CD4-positive, alpha-beta T cell treated with Interleukin-1 beta for 1 hour (primary cell): ENCODE measurements around the gene NTM.

Experiments
- DNase-seq, 2 donors: peaks; one replicate each; pipeline ENCODE4 v3.0.0-alpha.2; 2020 to 2022

Gene NTM

DNA sequence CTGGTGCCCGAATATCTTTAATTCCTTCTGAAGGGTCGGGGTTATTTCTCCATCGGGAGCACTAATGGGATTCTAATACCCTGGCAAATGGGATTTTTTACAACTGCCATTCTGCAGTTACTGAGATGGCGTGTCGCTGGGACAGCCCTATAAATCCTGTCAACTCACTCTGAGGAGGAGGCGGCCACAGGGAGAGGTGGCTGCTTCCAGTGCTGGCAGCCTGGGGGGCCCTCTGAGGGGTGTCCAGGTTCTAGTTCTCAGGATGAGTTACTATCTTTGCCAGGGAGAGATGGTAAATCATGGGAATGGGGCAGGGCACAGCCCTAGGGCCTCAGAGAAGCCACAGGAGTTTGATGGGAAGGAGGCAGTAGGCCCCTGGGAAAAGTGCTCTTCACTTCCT is 135.9 kb downstream of the NTM start:
- DNase-seq, result no peak

DNA sequence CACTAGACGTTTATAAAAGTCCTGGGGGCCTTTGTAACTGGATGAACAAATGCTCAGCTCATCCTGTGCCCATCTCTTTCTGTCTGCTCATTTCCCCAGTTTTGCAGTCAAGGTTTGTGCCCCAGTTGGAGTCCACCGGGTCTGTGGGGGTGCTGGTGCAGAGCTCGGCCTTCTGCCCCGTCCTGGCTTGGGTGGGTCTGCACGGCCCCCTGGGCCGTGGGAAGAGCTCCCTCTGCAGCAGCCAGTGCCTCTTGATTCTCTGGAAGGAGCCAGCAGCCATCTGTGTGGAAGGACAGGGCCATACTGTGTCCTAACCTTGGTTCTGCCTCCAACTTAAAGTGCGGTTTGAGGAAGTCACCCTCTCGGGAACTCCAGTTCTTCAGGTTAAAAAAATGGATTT is 140.2 kb downstream of the NTM start:
- no peak for DNase-seq

DNA sequence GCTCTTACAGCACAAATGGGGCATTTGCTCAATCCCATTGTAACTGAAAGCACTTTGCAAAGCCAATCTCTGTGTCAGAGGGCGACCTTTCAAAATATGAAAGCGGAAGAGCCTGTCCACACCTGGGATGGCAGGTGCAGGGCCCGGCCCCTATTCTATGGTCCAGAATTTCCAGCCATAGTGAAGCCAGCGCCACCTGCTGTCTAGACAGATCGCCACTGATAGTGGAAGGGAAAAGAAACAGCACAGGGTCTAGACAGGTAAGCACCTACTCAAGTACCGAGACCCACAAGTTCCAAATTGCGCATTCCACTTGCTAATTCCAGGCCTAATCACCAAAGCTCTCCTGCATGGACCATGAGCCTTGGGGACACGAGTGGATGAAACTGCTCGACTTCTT is 141.4 kb downstream of the NTM start:
- no peak for DNase-seq

DNA sequence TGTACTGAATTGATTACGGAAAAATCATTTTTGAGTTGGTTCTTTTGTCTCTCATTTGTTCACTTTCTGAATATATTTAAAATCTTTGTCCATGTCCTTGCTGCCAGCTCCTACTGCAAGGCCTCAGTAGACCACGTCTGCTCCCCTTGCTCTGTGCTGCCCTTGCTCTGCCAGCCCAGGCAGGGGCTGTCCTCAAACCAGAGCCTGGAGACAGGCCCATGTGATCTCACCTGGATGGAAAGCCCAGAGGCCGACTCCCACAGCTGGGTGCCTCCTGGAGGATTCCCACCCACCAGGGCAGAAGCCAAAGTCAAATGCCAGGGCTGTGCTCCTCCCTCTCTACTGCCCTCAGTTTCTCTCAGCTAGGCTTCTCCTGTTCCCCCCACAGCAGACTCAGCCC is 141.8 kb downstream of the NTM start:
- no peak for DNase-seq

DNA sequence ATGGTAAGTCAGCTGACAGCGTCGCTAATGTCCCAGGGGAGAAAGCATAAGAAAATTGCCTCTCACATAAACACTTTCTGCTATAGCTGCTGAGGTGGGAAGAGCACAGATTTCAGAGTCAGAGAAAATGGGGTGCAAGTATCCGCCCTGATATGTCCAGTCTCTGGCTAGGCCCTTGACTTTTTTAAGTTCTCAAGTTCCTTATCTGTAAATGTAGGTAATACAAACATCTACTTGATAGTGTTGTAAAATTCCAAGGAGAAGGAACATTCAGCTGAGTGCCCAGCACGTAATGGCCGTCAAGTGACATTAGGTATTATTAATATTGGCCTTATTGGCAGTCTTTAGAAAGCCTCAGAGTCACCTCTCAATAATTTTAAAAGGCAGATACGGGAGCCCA is 143.6 kb downstream of the NTM start:
- DNase-seq, result no peak

DNA sequence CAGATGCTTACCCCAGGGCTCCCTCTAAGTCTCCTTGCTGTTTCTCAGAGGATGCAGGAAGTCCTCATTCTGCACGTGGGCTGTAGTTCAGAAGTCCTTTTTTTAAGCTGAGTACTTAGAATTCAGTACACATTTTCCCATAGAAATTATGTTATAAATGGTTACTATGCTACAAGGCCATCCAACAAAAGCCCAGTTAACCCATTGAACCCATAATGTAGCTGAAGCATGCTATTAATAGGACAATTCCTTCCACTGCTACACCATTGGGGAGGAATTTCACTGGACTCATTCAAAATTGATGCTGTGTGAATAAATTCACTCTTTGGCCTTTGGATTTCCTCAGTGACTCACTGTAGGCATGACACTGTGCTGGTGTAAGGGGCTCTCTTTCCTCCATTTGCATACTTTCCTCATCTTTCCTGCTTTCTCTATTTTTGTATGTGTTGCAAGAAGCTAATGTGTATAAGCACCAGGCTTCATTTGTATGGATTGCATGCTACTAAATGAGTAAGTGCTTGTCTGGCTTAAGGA is 148.0 kb downstream of the NTM start:
- DNase-seq, result no peak

DNA sequence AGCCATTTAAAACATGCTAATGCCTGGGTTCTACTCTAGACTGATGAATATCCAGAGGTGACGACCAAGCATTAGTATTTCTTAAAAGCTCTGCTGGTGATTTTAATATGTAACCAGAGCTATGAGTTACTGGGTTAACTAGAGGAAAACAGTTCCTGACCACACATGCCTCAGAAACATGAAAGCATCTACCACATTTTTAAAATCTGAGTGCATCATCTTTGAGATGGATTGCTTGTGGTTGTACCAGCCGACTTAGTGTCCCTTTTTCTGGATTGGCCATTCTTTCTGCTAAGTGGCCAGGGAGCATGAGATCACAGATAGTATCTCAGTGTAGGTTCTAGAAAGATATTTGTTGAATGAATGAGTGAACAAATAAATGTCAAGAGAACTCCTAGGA is 152.4 kb downstream of the NTM start:
- no peak for DNase-seq

DNA sequence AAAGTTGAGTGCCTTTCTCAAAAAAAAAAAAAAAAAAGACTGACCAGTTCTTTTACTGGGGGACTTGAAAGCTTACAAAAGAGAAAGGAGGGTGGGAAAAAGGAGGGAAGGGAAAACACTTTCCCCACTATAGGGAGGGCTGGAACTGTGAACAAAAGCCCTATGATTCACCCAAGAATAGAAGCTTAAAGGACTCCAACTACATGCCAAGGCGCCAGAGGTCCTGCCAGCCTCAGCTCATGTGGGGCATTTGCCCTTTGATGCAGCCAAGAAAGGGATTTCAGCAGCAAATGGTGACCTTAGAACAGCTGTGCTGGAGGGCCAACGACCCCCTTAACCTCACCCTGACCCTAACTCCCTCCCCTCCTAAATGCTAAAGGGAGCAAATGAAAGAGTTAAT is 160.0 kb downstream of the NTM start:
- DNase-seq, result no peak

DNA sequence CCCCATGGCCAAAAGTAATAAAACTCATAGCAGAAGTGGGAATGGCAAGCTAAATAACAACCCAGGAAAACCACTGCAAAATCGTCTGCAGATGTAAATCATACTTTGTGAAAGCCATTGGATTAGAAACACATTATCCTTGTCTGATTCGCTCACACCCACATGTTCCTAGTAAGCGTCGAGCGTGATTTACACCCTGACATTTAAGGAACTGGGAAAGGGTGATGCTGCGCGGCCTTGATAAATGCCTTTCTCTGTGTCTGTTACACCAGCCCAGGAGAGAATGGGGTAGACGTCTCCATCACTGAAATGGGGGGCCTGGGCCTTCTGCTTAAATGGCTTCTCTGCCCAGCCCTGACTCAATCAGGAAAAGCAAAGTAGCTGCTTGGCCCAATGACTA is 162.7 kb downstream of the NTM start:
- DNase-seq, result no peak

DNA sequence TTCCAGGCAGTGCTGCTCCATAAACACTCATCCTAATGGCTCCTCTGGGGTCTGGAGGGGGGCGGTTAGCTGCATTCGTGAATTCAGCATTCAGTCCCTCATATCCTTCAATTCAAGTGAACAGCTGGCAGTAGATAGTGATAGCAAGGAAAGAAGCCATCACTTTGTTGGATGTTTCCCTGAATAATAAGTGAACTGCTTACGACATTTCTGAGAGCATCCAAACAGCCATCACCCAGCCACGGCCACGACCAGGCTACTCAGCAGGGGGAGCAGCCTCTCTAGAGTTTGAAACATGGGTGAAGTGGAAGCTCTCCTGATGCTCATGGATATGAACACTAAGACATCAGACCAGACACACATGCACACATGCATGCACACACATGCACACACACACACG is 163.6 kb downstream of the NTM start:
- DNase-seq, result no peak

DNA sequence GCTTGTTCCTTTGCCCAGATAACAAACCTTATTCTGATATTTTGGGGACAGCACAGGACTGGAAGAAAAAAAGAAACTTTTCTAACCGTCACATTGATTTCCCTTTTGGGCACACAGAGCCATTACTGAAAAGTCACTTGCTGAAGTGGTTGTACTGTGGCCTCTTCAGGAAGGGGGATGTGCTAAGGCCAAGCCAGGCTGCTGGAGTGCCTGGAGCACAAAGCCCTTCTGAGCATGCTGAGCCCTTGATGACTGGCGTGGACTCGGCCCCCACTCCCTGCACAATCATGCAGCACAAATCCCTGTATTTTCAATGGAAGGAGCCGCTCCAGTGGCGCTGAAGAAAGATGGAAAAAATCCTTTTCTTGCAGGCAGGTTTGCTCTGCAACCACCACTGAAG is 164.2 kb downstream of the NTM start:
- DNase-seq, result no peak

DNA sequence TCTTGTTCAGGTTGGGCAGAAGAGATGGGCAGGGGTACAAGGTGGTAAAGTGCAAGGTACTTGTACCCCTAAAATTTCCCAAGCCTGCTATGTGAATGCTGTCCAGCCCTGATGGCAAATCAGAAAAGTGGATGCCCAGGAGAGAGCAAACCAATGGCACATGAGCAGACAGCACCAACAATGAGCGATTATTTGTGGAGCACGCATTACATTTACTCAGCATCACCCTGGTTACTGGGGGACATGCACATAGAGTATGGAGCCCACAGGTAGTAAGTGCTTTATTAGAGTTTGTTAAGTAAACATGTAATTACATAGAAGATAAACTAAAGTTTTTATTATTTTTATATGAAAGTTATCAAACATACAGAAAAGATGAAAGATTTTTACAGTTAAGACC is 165.7 kb downstream of the NTM start:
- no peak for DNase-seq

DNA sequence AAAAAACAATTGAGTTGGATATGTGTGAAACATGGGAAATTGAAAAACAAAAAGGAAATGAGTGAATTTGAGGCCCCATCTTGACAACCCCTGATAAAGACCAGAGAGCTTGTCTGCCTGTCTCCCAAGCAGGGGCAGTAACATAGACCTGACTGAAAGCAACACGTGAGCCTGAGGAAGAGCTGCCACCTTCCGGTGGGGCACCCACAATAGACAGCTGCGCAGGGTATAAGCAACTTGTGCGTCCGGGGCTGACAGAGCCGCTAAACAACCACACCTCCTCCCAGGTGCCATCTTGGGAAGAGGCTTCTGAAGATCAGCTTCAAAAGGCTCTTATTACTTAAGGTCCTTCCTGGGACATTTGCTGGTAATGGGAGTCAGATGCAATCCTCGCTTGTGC is 166.8 kb downstream of the NTM start:
- DNase-seq, result no peak

DNA sequence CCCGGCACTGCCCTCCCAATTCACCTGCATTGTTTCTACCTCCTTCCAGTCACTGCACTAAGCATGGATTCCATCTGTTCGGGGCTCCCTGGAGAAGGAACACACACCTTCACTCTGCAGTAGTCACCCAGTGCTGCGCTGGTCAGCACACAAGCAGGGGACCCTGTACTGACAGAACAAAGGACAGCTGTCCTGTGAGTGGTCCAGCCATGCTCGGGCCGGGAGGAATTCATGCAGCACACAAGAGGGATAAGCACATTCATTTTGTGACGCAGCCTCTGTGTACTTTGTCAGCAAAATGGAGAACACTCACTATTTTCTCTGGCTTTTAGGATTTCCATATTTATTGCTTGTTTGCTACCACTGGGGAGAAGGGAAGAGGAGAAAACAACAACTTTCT is 167.3 kb downstream of the NTM start:
- DNase-seq, result no peak

DNA sequence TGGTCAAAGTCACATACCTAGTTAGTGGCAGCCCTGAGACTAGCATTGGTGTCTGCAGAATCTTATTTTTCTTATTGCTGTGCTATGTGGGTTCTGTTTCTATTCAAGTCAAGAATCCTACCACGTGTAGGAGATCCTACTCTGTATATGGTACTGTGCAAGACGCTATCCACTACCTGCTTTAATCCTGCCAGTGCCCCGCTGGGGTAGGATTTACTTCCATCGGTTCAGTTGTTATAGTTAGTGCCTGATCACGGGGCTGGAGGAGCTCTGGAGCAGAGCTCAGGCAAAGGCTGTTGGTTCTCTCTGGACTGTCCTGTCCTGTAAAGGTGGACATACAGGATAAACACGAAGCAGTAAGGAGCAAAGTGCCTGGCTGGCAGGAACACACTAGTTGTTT is 167.9 kb downstream of the NTM start:
- DNase-seq, result no peak

DNA sequence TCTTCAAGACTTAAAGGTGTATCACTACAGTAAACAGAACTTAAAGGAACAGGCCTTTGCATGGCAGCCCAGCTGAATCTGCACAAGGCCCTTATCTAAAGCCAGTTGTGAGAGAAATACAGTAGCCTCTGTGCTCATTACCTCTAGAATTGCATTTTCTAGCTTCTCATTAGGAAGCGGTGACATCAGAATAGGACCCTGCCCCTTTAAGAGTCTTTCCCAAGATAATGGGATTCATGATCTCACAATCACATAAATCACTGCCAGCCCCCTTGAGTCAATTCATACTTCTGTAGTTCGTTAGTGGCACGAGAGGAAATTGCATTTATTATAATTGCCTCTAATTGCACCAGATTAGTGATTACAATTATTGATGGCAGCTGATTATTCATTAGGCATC is 170.3 kb downstream of the NTM start:
- no peak for DNase-seq

DNA sequence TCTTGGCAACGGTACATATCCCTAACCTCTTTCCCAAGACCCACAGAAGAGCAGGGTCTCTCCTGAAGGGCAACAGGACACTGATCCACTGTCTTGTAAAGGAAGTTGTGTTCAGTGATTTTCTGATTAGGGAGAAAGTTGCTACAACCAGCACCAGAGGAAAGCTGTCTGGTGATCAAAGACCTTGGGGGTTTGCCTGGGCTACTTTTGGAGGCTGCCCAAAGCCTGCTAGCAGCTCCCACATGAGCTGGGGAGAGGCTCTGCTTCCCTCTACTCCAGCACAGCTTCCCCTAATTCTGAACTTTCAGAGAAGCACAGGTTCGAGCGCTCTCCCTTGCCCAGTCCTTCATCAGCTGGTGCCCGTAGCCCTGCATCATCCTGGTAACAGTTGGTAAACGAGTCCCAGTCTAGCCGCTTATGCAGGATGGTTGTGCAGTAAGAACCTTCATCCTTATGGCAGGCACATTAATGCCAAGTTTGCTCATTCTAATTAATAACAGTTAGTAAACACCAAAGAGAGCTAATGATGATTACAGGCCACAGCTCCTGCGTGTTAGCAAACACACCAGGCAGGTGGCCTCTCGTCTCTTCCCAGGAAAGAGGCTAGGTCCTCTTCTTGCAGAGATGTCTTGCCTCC is 173.1 kb downstream of the NTM start:
- DNase-seq, result no peak

DNA sequence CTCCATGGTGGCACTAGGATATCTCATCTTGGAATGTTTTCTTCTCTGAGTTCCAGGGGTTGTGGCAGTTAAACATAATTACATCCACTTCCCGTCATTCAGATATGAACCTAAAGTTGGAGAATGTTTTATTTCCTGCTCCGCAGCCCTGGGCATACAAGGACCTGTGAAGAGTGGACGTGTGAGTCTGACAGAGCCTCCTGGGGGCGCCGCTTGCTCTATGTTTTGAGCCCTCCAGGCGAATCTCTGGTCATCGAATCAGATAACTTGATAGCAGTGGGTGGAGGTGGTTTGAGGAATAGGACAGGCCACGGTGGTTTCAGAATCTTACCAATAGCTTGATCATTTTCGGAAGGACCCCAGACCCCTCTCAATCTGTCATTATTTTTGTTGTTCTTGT is 174.2 kb downstream of the NTM start:
- DNase-seq, result no peak

DNA sequence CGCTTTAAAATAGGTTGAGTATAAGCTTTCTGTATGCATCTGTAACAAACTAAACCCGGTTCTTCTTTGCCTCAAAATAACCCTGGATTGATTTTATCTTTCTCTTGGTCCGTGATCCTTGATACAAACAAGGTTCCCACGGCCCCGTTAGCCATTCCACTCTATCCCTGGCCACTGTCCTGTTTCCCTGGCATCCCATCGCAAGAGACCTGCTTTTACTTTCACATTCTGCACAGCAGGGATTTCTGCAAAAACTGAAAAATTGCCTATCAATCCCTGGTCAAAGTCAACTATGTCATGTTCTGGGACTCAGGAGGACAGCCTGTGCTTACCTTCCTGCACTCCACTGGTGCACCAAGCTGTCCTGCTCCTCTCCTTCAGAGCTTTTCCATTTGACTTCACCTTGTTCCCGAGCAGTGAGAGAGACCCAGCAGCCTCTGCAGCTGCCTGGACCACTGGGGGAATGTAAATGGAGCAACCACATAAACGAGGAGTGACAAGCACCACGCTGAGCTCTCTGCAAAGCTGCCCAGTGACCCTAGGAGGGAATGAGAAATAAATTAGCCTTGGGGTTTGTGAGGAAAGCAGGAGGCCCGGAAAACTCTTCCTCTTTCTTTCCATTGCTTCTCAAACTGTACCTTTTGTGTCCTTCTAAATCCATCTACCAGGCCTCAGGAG is 175.9 kb downstream of the NTM start:
- DNase-seq, result no peak

DNA sequence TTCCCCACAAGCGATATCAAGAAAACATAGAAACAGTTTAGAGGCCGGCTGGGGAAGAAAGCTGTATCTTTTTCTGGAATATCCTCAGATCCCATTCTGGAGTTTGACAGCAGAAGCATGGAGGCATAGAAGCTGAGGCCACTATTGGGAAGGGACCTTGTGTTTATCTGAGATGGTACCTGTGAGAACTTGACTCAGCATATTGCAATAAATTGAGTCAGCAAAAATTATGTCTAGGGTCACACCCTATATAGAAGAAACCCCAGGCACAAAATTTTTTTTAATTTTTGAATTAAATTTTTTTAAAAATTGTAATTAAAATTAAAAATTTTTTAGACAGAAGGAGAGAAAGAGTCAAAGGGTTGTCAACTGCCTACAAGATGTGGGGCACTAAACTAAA is 178.7 kb downstream of the NTM start:
- DNase-seq, result no peak

DNA sequence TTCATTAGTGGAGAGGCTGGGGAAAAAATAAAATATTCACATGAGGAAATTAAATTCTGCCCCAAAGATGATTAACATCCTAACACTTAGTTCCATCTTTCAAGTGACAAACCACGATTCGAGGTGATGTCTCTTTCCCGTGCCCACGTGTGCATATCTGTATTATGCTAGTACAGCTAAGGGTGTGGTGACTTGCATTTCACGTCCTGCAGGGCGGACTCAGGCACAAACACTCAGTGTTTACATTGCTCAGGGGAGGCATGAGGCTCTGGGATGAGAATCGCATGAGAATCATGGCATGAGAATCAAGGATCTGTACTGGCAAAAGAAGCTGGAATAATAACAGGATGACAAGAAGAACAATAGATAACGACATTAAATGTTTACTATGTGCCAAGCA is 179.4 kb downstream of the NTM start:
- DNase-seq, result no peak

DNA sequence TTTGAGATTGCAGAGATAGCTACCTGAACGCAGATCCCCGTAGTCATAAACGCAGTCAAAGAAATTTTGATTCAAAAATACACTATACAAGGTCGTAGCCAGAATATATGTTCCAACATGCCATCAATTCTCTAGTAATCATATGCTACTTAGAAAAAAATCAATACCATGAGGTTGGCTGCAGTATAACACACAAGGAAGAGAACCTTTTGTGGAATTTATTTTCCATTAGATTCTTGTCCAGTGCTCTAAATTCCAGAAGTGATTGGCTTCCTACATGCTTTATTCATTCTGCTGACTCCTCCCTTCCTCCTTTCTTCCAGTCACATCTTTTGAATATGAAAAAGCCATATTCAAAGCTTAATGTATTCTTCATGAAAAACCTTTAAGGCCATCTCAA is 189.9 kb downstream of the NTM start:
- no peak for DNase-seq

DNA sequence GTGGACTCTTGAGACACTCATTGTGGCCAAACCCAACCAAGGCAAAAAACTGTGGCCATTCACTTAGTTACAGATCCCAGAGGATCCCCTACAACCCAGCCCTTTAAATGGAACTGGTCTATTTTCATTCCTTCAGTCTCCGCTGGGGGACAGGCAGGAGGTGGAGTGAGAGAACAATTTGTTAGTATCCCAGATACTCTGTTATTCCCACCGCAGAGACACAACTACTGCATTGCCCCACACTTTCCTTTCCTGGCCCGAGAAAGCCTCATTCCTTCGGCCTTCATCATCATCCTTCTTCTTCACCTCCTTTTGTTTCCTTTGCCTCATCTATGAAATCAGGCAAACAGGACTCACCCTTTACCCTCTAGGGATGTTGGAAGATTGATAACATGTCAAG is 191.1 kb downstream of the NTM start:
- DNase-seq, result no peak

DNA sequence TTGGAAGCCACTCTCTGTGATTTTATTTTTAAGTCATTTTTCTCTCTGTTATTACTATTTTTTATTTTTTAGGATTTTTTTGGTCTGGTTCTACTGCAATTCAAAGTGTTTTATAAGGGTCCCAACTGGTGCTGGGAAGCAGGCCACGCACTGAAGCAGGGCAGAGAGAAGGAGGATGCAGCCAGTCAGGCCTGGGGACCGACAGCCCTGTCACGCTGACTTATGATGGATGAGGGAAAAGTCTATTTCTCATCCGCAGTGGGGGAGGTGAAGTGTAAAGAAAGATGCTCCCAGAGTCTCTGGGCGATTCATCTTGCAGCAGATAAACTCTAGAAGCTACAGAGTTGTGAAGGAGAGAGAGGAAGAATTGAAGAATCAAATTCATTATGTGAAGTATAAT is 191.6 kb downstream of the NTM start:
- no peak for DNase-seq

DNA sequence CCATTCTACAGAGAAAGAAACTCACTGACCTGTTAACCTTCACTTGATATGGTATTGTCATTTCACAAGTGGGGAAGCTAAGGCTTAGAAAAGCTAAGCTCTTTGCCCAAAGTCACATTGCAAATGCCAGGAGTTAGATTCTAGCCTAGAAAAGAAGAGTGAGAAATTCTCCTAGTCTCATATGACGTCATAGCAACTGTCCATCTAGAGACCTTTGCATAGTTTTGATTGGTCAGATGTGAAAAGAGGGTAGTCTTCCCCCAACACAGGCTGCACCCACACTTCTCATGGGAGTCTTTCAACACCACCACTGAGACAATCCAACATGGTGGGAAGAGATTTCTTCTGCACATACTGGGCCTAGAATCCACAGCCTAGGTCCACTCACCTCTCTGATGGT is 197.9 kb downstream of the NTM start:
- DNase-seq, result no peak
